ENCODE results near the gene CBX1. TPM values are rescaled to one million over a fixed set of nuclear protein-coding genes. Genes with fewer than 3 reads are reported as not detected.

The CBX1 gene
- total and polyA plus RNA-seq, 2 donors (not counting 3 experiments of a cell fraction or from before 2014, with no cell fraction given) = 20.4 to 95.2 TPM

- Histone ChIP-seq H4K20me1 (replicated peaks; ENCODE audit: control insufficient read depth, extremely low read depth, insufficient read depth, low read length) (peaks cover 2% of the 10 kb centered on the region), H3K4me3 (replicated peaks in 1 of 3; ENCODE audit: insufficient read depth in 1 of 3, low read depth in 1 of 3, low read length in 3 of 3) (no peak overlapping the region), H3K4me1 (ENCODE audit: control insufficient read depth, extremely low read depth, insufficient read depth, low read length) (peaks cover 14% of the 10 kb centered on the region), H3K27me3 (ENCODE audit: control insufficient read depth in 2 of 2, insufficient read depth in 2 of 2, low read length in 2 of 2) (no peaks in the 10 kb centered on the region), H3K79me2 (ENCODE audit: control insufficient read depth, insufficient read depth, low read length) (peaks cover 10% of the 10 kb centered on the region), H3K9ac (replicated peaks; ENCODE audit: extremely low read depth, insufficient read depth, low read length) (no peak overlapping the region), H3K4me2 (ENCODE audit: insufficient read depth, low read length) (no peak overlapping the region), H3K36me3 (ENCODE audit: control insufficient read depth in 2 of 2, extremely low read depth in 1 of 2, insufficient read depth in 2 of 2, low read length in 2 of 2) (peaks cover 12 to 16% of the 10 kb centered on the region in 2 experiments), H3K9me1 (replicated peaks; ENCODE audit: control insufficient read depth, extremely low read depth, insufficient read depth, low read length) (no peaks in the 10 kb centered on the region), H3K27ac (ENCODE audit: insufficient read depth, low read depth, low read length) (no peak overlapping the region), H2AFZ (ENCODE audit: low read depth, low read length) (no peak overlapping the region), H3K9me3 (replicated peaks; ENCODE audit: control insufficient read depth, insufficient read depth, low read length) (no peaks in the 10 kb centered on the region)
- no TSS peak for BruUV-seq (replicated peaks)
- dilution Hi-C loops (cut with MboI; ENCODE audit: extremely low pct_ligation_motif_present, low sequenced_read_pairs) = no loop called here
- DNase-seq (ENCODE audit: low read depth, low spot score) (no peak), FAIRE-seq (no peak)
- ChIA-PET POLR2A (no interaction called here), CTCF (interaction anchor here (1.0 to 5.8 kb wide), 13 partner anchors 8 to 65 kb away, joined by 3 to 79 read pairs (median 8); partner anchors contain the start of gene COPZ2)
- TF ChIP-seq FOS (IDR thresholded peaks at IDR 0.05; ENCODE audit: borderline replicate concordance, insufficient read depth, low read length) (no peak), GATA2 (IDR thresholded peaks at IDR 0.05; ENCODE audit: insufficient read depth, insufficient read length, low read depth, low read length) (no peak), JUN (IDR thresholded peaks at IDR 0.05; ENCODE audit: borderline replicate concordance, insufficient read depth, insufficient read length, low read depth) (no peak), POLR2A (IDR thresholded peaks at IDR 0.05; ENCODE audit: low read depth, low read length) (no peak), EZH2 (IDR thresholded peaks at IDR 0.05; ENCODE audit: borderline replicate concordance, low read depth, low read length, severe bottlenecking) (no peak), CTCF (IDR thresholded peaks at IDR 0.05; ENCODE audit: extremely low read depth in 1 of 2, insufficient read depth in 1 of 2, low read depth in 1 of 2, low read length in 2 of 2) (no peak), POLR2AphosphoS5 (IDR thresholded peaks at IDR 0.05; ENCODE audit: insufficient read depth, low read depth, low read length) (no peak), MAX (IDR thresholded peaks at IDR 0.05; ENCODE audit: insufficient read depth, insufficient read length) (no peak), MYC (IDR thresholded peaks at IDR 0.05; ENCODE audit: low read depth, low read length) (no peak)
- intact Hi-C loops (cut with micrococcal nuclease) = loop anchor here (2.0 kb wide), 1 partner anchor 18 kb away; the partner anchor contains the start of gene NFE2L1
These were observed 34.0 kb downstream of the CBX1 start for GRCh38 chr17:48067245-48067644.
